Bronchus fibroblast of lung (primary cell): ENCODE measurements around the gene RSPH6A. TPM values are rescaled to one million over a fixed set of nuclear protein-coding genes. Genes with fewer than 3 reads are reported as not detected.

ENCODE experiments used
- total RNA-seq: library from RNA; depleted of rRNA; stranded (reverse); fragments of >200 nt; gene quantifications from 2 replicates; pipeline ENCODE4 v1.2.3, GENCODE V29; 2015

The RSPH6A gene
- not detected in 2 replicates for total RNA-seq

DNA sequence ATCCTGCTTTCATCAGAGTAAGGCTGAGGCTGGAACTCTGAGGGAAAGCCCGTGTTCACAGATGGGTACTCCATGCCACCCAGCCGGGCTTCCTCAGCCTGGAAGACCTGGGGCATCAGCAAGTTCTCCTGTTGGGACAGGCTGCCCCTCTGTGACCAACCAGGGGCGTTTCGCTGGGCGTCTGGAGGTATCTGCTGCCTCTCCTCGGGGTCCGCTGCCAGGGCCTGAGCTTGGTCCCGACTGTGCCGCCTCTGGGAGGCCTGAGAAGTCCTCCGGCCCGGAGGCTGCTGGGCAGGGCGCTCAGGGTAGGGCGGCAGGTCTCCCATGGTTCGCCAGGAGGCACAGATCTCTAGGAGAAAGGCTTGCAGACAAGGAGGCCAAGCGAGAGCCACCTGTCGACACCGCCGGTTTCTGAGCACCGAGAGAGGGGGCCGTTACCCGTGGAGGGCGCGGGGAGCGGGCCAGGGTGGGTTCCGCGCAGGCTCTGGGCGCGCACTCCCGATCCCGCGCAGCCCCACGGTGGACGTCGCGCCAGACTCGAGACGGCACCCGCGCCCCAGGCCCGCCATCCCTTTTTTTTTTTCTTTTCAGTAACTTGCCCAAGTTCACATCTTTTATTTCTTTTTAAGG, at the start of gene RSPH6A:
TSS of gene RSPH6A (minus strand) at position 458 of the 630 bp plus-strand sequence. CDS start at position 326, 132 bp downstream.

DNA sequence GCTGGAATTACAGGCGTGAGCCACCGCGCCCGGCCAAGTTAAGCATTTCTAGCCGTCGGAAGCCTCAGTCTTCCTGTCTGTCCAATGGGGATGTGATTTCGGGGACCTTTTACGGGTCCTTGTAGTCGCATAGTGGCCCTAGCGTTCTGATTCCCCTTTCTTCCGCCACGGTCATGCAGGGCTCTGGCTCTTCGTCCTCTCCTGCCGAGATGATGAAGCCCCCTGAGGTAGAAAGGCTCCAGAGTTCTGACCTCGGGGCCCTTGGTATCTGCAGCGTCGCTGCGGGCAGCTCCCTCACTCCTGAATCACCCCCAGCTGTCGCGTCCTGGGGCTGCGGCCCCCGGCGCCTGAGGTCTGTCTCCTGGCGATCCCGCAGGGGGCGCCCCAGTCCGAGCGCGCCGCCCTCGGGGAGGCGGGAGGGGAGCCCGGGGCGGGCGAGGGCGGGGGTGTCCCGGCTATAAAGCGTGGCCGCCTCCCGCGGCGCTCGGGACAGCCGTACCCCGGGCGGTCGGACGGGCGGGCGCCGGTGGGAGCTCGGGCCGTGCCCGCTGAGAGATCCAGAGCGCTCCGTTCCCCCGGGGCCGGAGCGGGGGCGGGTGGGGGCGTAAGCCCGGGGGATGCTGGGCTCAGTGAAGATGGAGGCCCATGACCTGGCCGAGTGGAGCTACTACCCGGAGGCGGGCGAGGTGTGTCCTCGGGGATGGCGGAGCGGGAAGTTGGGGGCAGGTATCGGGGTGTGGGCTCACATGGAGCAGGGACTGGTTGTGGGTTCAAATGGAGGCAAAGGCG, 48.9 kb upstream of the RSPH6A start, which contains the start of gene FOXA3:
TSS of gene FOXA3 (plus strand) at position 487 of the 789 bp plus-strand sequence. CDS start at position 618, 131 bp downstream.

DNA sequence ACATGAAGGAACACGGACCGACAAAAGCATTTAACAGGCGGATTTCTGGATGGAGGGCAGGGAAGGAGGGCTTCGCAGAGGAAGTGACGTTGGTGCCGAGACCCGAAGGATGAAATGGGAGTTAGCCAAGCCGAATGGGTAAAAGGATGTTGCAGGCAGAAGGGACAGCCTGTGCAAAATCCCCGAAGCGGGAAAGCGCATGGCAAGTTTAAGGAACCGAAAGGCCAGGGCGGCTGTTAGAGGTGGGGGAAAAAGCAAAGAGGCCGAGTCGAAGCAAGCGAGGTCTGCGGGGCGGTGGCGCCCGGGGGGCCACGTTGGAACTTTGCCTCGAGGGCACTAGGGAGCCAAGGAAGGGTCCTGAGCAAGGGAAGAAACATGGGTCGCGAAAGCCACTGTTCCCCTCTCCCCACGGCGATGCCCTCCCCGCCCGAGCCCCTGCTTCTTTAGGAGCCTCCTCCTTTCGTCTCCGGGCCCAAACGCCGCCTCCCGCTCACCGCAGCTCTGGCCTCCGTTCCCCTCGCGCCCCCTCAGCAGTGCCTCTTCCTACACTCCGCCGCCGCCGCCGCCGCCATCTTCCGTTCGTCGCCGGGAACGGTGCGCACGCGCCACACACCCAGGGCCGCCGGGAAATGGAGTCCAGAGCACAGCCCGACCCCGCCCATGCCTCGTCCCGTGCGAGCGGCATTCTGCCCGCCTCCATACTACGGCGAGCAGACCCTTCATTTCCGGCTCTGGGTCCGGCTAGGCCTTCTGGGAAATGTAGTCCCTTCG, 47.6 kb upstream of the RSPH6A start, which contains the start of gene SYMPK:
TSS of gene SYMPK (minus strand) at position 584 of the 771 bp plus-strand sequence. CDS start 8,652 bp downstream, outside the sequence.

DNA sequence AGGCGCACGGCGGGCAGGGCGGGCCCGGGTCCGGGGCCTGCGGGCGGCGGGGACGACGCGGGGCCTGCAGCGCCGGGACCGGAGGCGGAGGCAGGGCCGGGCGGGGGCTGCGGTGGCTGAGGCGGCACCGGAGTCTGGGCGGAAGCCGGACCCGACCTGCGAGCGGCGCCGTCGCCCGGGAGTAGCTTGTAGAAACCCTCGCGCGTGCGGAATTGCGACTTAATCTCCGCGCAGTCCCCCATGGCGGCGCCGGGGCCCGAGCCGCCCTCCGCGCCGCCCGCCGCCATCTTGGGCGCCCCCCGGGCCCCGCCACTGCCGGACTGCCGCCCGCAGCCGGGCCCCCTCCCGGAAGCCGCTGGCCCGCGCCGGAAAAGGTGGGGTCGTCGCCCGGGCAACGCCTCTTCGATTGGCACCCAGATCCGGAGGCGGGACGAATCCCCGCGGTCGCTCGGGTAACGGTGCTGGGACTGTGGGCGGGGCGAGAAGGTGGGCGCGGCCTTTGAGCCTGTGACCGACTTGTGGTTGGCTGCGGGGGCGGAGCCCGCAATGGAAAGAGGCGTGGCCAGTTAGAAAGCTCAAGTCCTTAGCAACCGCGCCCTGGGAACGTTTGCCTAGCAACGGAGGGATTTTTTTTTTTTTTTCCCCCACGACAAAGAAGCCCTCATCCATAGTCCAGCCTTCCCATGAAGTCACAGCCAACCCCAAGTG, 22.5 kb downstream of the RSPH6A start, which contains the start of gene DMWD:
TSS of gene DMWD (minus strand) at position 376 of the 708 bp plus-strand sequence. CDS start at position 287, 89 bp downstream.

DNA sequence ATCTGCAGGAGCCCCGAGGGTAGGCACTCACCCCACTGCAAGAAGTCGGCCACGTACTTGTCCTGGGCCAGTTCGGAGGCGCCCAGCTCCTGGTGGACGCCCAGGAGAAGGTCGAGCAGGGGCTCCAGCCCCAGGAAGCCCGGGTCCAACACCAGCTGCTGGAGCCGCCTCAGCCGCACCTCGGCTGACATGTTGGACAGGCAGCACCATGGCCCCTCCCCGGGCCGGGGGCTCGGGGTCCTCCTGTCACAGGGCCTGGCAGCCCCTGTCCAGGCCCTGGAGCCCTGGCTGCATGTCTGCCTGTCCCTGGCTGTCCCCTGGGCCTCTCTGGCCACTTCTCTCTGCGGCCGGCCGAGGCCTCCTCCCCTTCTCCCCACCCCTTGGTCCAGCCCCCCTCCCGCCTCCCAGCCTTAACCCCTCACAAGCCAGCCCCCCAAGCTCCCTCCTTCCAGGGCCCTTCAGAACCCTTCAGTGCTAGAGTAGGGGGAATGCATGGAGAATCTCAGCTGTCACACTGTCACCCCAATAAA, 32.9 kb downstream of the RSPH6A start, which contains the start of gene DMPK:
TSS of gene DMPK (minus strand) at position 329 of the 530 bp plus-strand sequence. CDS start at position 191, 138 bp downstream.

DNA sequence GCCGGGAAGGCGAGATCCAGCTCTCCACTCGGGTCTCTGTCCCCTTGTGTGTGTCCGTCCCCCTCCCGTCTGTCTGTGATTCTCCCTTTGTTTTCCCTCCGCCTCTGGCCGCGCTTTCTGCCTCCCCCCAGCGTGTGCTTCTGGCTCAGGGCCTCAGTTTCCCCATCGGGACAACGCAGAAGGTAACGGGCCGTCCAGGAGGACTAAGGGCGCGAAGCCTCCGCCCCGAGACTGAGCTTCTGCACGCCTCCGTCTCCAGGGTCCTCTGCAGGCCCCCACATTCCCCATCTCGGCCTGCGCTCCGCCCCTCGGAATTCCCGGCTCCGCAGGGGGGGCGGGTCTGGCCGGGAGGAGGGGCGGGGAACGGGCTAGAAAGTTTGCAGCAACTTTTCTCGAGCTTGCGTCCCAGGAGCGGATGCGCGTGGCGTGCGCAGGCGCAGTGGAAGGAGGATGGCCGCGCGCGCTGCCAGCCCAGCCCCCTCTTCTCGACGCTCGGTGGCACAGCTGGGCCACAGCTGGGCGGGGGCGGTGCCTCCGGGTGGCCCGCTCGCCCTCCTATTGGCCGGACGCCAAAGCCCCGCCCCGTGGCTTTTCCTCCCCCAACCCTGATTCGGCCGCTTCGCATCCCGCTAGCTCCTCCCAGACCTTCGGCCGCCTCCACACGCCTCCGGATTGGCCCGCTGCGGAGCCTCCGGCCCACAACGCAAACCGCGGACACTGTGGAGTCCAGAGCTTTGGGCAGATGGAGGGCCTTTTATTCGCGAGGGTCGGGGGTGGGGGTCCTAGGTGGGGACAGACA, 45.9 kb downstream of the RSPH6A start, which contains the start of gene SIX5:
TSS of gene SIX5 (minus strand) at position 269 of the 799 bp plus-strand sequence. CDS start 408 bp downstream, outside the sequence.

Other genes starting within 250 kb of the RSPH6A start
- 5.8 and 6.7 TPM in 2 replicates for gene OPA3, start 230.5 kb downstream of the RSPH6A start, total RNA-seq
- gene GPR4, start 213.1 kb downstream of the RSPH6A start, total RNA-seq = under 0.01 and 0.17 TPM in 2 replicates
- 20.5 and 21.0 TPM in 2 replicates for gene EML2, start 175.9 kb downstream of the RSPH6A start, total RNA-seq
- gene GIPR, start 147.1 kb downstream of the RSPH6A start, total RNA-seq = 0.50 TPM in 1 of 2 replicates, not detected in the other
- 355 and 375 TPM in 2 replicates for gene SNRPD2, start 123.4 kb downstream of the RSPH6A start, total RNA-seq
- 27.4 and 27.6 TPM in 2 replicates for gene QPCTL, start 122.6 kb downstream of the RSPH6A start, total RNA-seq
- 8.0 and 8.1 TPM in 2 replicates for gene FBXO46, start 84.4 kb downstream of the RSPH6A start, total RNA-seq
- gene MEIOSIN, start 81.9 kb downstream of the RSPH6A start, total RNA-seq = not detected in 2 replicates
- gene SIX5, start 46.1 kb downstream of the RSPH6A start, total RNA-seq = 12.6 and 15.3 TPM in 2 replicates
- gene DMPK, start 32.8 kb downstream of the RSPH6A start, total RNA-seq = 16.0 and 17.1 TPM in 2 replicates
- gene DMWD, start 22.5 kb downstream of the RSPH6A start, total RNA-seq = 24.2 and 28.2 TPM in 2 replicates
- 29.6 and 31.4 TPM in 2 replicates for gene SYMPK, start 47.8 kb upstream of the RSPH6A start, total RNA-seq
- under 0.01 TPM in 1 of 2 replicates, not detected in the other for gene FOXA3, start 49.0 kb upstream of the RSPH6A start, total RNA-seq
- 23.4 and 24.4 TPM in 2 replicates for gene IRF2BP1, start 70.8 kb upstream of the RSPH6A start, total RNA-seq
- 2.7 and 2.9 TPM in 2 replicates for gene MYPOP, start 87.3 kb upstream of the RSPH6A start, total RNA-seq
- gene NANOS2, start 99.5 kb upstream of the RSPH6A start, total RNA-seq = not detected in 2 replicates
- gene NOVA2, start 158.6 kb upstream of the RSPH6A start, total RNA-seq = under 0.01 TPM in 1 of 2 replicates, not detected in the other
- gene CCDC61, start 180.2 kb upstream of the RSPH6A start, total RNA-seq = 12.9 and 14.3 TPM in 2 replicates
- not detected in 2 replicates for gene PGLYRP1, start 207.7 kb upstream of the RSPH6A start, total RNA-seq
- not detected in 2 replicates for gene IGFL4, start 225.7 kb upstream of the RSPH6A start, total RNA-seq